A549 treated with Hydrocortisone at 1 μM for 4 hours (cell line): Measurements from ENCODE around the gene PNKP. TPM values are rescaled to one million over a fixed set of nuclear protein-coding genes. Genes with fewer than 3 reads are reported as not detected.

Experiments
- total RNA-seq: library from RNA; stranded (reverse); fragments of 200-300 nt; extraction: Qiagen RNA extraction; gene quantifications from 5 replicates; pipeline ENCODE4 v1.2.3, GENCODE V29; 2022

The PNKP gene
- total RNA-seq: 43.3 to 55.7 TPM (median 46.1 TPM) in 5 replicates

GRCh38 chr19:49866933-49867782, at the start of gene PNKP:
TSS of gene PNKP (minus strand) at chr19:49867576. CDS start at chr19:49867204, 372 bp downstream.

GRCh38 chr19:49896863-49897621, 29.7 kb upstream of the PNKP start, which contains the start of gene IL4I1:
TSS of gene IL4I1 (minus strand) at chr19:49896887. CDS start at chr19:49896160, 727 bp downstream.

GRCh38 chr19:49877020-49877878, 9.9 kb upstream of the PNKP start, which contains the start of the genes AKT1S1 and TBC1D17:
TSS of gene AKT1S1 (minus strand) at chr19:49877355. CDS start at chr19:49873295, 4,060 bp downstream.
TSS of gene TBC1D17 (plus strand) at chr19:49877702. CDS start at chr19:49877724, 22 bp downstream.

GRCh38 chr19:49850487-49851342, 16.7 kb downstream of the PNKP start, which contains the start of gene PTOV1:
TSS of gene PTOV1 (plus strand) at chr19:49851159.

GRCh38 chr19:49817964-49818648, 49.3 kb downstream of the PNKP start, which contains the start of gene MED25:
TSS of gene MED25 (plus strand) at chr19:49818289. CDS start at chr19:49818342, 53 bp downstream.

GRCh38 chr19:49812997-49813861, 54.1 kb downstream of the PNKP start, which contains the start of gene FUZ:
TSS of gene FUZ (minus strand) at chr19:49813292. CDS start at chr19:49813106, 186 bp downstream.

Other genes starting within 250 kb of the PNKP start
- gene RRAS, start 227.4 kb downstream of the PNKP start, total RNA-seq: 103 to 162 TPM (median 151 TPM) in 5 replicates
- gene SCAF1, start 225.4 kb downstream of the PNKP start, total RNA-seq: 55.7 to 70.6 TPM (median 65.0 TPM) in 5 replicates
- gene IRF3, start 201.7 kb downstream of the PNKP start, total RNA-seq: 91.9 to 104 TPM (median 99.5 TPM) in 5 replicates
- 52.0 to 76.1 TPM (median 68.7 TPM) in 5 replicates for gene BCL2L12, start 201.6 kb downstream of the PNKP start, total RNA-seq
- gene PRMT1, start 190.3 kb downstream of the PNKP start, total RNA-seq: 402 to 427 TPM (median 409 TPM) in 5 replicates
- 3.1 to 6.1 TPM (median 5.4 TPM) in 5 replicates for gene ADM5, start 178.0 kb downstream of the PNKP start, total RNA-seq
- 10.9 to 14.1 TPM (median 11.8 TPM) in 5 replicates for gene CPT1C, start 176.5 kb downstream of the PNKP start, total RNA-seq
- not detected in 5 replicates for gene TSKS, start 104.3 kb downstream of the PNKP start, total RNA-seq
- gene AP2A1, start 100.6 kb downstream of the PNKP start, total RNA-seq: 49.2 to 57.2 TPM (median 53.4 TPM) in 5 replicates
- gene FUZ, start 54.3 kb downstream of the PNKP start, total RNA-seq: 14.2 to 15.0 TPM (median 14.4 TPM) in 5 replicates
- 52.5 to 69.5 TPM (median 64.5 TPM) in 5 replicates for gene MED25, start 49.3 kb downstream of the PNKP start, total RNA-seq
- gene PTOV1, start 16.4 kb downstream of the PNKP start, total RNA-seq: 109 to 153 TPM (median 147 TPM) in 5 replicates
- 69.0 to 114 TPM (median 102 TPM) in 5 replicates for gene AKT1S1, start 9.8 kb upstream of the PNKP start, total RNA-seq
- 20.8 to 22.0 TPM (median 21.7 TPM) in 5 replicates for gene TBC1D17, start 10.1 kb upstream of the PNKP start, total RNA-seq
- gene IL4I1, start 29.3 kb upstream of the PNKP start, total RNA-seq: 0.58 to 1.0 TPM (median 0.66 TPM) in 5 replicates
- gene ATF5, start 61.6 kb upstream of the PNKP start, total RNA-seq: 46.1 to 53.6 TPM (median 48.0 TPM) in 5 replicates
- 83.4 to 88.1 TPM (median 83.9 TPM) in 5 replicates for gene NUP62, start 61.9 kb upstream of the PNKP start, total RNA-seq
- gene SIGLEC11, start 93.6 kb upstream of the PNKP start, total RNA-seq: 0.07 to 0.13 TPM (median 0.07 TPM) in 5 replicates
- gene VRK3, start 157.8 kb upstream of the PNKP start, total RNA-seq: 37.4 to 47.1 TPM (median 39.7 TPM) in 5 replicates
- gene ZNF473, start 158.4 kb upstream of the PNKP start, total RNA-seq: 7.6 to 13.2 TPM (median 9.8 TPM) in 5 replicates